Testis (tissue), 3 donors: ENCODE data around the gene KRT17. TPM values are rescaled to one million over a fixed set of nuclear protein-coding genes. Genes with fewer than 3 reads are reported as not detected.

ENCODE experiments used
- DNase-seq: peaks from one replicate; pipeline ENCODE4 v3.0.0-alpha.2; 2019
- H3K27ac ChIP-seq, 2 donors: fragments of 200-600 bp; sonication (generic); one replicate each; pipeline ENCODE4 v1.5.1; 2019
- H3K27me3 ChIP-seq: fragments of 200-600 bp; sonication (generic); one replicate; pipeline ENCODE4 v1.5.1; 2019
- H3K36me3 ChIP-seq: fragments of 200-600 bp; sonication (generic); one replicate; pipeline ENCODE4 v1.5.1; 2017; ENCODE audit warnings: low read depth; ENCODE audit errors: missing control alignments
- H3K4me1 ChIP-seq: fragments of 200-600 bp; sonication (generic); one replicate; pipeline ENCODE4 v1.5.1; 2019
- H3K4me3 ChIP-seq, 2 donors: fragments of 200-600 bp; sonication (generic); one replicate each; pipeline ENCODE4 v1.5.1; 2017 to 2019
- H3K9me3 ChIP-seq: fragments of 200-600 bp; sonication (generic); one replicate; pipeline ENCODE4 v1.5.1; 2017
- CTCF ChIP-seq, 3 experiments: fragments of 450-650 bp in 2 of 3; fragments of 200-600 bp in 1 of 3; sonication (generic) in 1 of 3; IDR thresholded peaks; one replicate each; pipeline ENCODE4 v1.5.1; 2016 to 2019; ENCODE audit warnings: antibody characterized with exemption in 3 of 3, mild to moderate bottlenecking in 2 of 3, moderate library complexity in 1 of 3
- POLR2A ChIP-seq: fragments of 450-650 bp; IDR thresholded peaks from one replicate; pipeline ENCODE4 v1.6.1; 2017; ENCODE audit warnings: antibody characterized with exemption, mild to moderate bottlenecking, moderate library complexity
- WGBS, 2 donors: methylation state at CpG; one replicate each; pipeline ENCODE4 v1.1.5; 2018; 5-methylcytosine and 5-hydroxymethylcytosine counted together
- intact Hi-C: fragments of 100-400 bp; cut with DNase I; formaldehyde crosslinking; loops from one replicate; pipeline ENCODE4 v1.15.1; 2023; ENCODE audit warnings: low total_unique reads
- polyA plus RNA-seq: library from polyadenylated mRNA; stranded (reverse); fragments of 350-450 nt; fragmentation: Illumina TruSeq; extraction: RNeasy Lipid Tissue Mini Kit (QIAGEN cat#74804); gene quantifications from one replicate; pipeline ENCODE4 v1.2.3, GENCODE V29; 2014; ENCODE audit warnings: low read depth, low replicate concordance; ENCODE audit not compliant: insufficient read depth
- total RNA-seq, 2 donors: library from RNA; depleted of rRNA; stranded (reverse); fragments of >200 nt; gene quantifications; one replicate each; pipeline ENCODE4 v1.2.3, GENCODE V29; 2016

KRT17 gene
- total and polyA plus RNA-seq, 3 donors from 2014 or later, result 12.2 to 26.0 (median 13.3) TPM

- intact Hi-C loops, result no loop called here
- Histone ChIP-seq H3K4me1 (peaks cover 32% of the 10 kb centered on the region), H3K27ac (no peak overlapping the region), H3K4me3 (no peak overlapping the region), H3K36me3 (no peaks in the 10 kb centered on the region), H3K9me3 (no peaks in the 10 kb centered on the region), H3K27me3 (no peaks in the 10 kb centered on the region)
- 71 to 83% methylated on average over 8 to 13 of the region's 13 CpGs for WGBS, 2 donors
- TF ChIP-seq CTCF (IDR thresholded peaks at IDR 0.05) (no peak), POLR2A (no peak)
- no peak for DNase-seq
Observed at GRCh38 chr17:41651625-41652460, 27.5 kb upstream of the KRT17 start.

- DNase-seq, result no peak
- Histone ChIP-seq H3K27ac (no peak overlapping the region), H3K9me3 (no peaks in the 10 kb centered on the region), H3K4me3 (no peak overlapping the region), H3K36me3 (no peaks in the 10 kb centered on the region), H3K4me1 (peaks cover 26% of the 10 kb centered on the region), H3K27me3 (no peaks in the 10 kb centered on the region)
- TF ChIP-seq POLR2A (no peak), CTCF (IDR thresholded peaks at IDR 0.05) (no peak)
- intact Hi-C loops, result no loop called here
- 60 to 83% methylated on average over 2 to 15 of the region's 15 CpGs for WGBS, 2 donors
Observed at GRCh38 chr17:41650794-41651624, 26.6 kb upstream of the KRT17 start.

GRCh38 chr17:41649923-41650519 is 25.6 kb upstream of the KRT17 start:
- no peaks in the 10 kb centered on the region for H3K27me3 ChIP-seq
- H3K4me1 ChIP-seq, result peaks cover 21% of the 10 kb centered on the region
- intact Hi-C loops, result loop anchor here (2.0 kb wide), 1 partner anchor 101 kb away; no protein-coding TSS in a partner anchor
- H3K9me3 ChIP-seq, result no peaks in the 10 kb centered on the region
- no peak for DNase-seq
- no peaks in the 10 kb centered on the region for H3K36me3 ChIP-seq
- 76 to 85% methylated on average over 10 of the region's 10 CpGs for WGBS, 2 donors
- H3K4me3 ChIP-seq, result no peak overlapping the region
- TF ChIP-seq POLR2A, result no peak
- TF ChIP-seq CTCF (IDR thresholded peaks at IDR 0.05), result no peak
- no peak overlapping the region for H3K27ac ChIP-seq

- 3 to 5% methylated on average over 36 to 39 of the region's 39 CpGs for WGBS, 2 donors
- Histone ChIP-seq H3K9me3 (no peaks in the 10 kb centered on the region), H3K36me3 (no peaks in the 10 kb centered on the region), H3K27me3 (no peaks in the 10 kb centered on the region), H3K4me1 (peaks cover 19% of the 10 kb centered on the region), H3K27ac (peak overlapping the region in 1 of 2 donors; percentile 72), H3K4me3 (peak overlapping the region; percentile 21 to 24)
- intact Hi-C loops, result loop anchor here (2.0 kb wide), 1 partner anchor 100 kb away; no protein-coding TSS in a partner anchor
- TF ChIP-seq POLR2A (no peak), CTCF (IDR thresholded peaks at IDR 0.05) (peak; percentile 84 to 98 (median 90))
- peak; percentile 90 for DNase-seq
Observed at GRCh38 chr17:41648411-41649195, 24.2 kb upstream of the KRT17 start.
